Inflammatory macrophage (primary cell): Measurements from ENCODE around the gene JADE3.

Experiments used
- DNase-seq, 2 donors: peaks; one replicate each; pipeline ENCODE4 v3.0.0-alpha.2; 2020 to 2022

The JADE3 gene

DNA sequence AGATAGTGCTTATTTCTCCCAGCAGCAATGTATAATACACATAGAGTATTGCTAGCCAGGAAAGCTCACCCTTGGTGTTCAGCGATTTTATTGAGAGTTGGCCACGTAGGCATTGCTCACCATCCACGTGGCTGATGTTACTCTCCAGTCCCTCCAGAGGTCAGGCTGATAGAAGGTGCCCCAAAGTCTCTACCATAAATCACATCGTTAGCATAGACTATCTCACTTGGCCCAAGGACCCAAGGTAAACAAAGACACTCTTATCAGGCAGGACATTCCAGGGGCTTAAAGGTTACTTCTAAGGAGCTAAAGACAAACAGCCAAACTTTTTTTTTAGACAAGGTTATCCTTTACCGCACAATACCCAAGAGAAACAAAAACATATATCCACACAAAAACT lies 135.8 kb downstream of the JADE3 start:
- DNase-seq = no peak

DNA sequence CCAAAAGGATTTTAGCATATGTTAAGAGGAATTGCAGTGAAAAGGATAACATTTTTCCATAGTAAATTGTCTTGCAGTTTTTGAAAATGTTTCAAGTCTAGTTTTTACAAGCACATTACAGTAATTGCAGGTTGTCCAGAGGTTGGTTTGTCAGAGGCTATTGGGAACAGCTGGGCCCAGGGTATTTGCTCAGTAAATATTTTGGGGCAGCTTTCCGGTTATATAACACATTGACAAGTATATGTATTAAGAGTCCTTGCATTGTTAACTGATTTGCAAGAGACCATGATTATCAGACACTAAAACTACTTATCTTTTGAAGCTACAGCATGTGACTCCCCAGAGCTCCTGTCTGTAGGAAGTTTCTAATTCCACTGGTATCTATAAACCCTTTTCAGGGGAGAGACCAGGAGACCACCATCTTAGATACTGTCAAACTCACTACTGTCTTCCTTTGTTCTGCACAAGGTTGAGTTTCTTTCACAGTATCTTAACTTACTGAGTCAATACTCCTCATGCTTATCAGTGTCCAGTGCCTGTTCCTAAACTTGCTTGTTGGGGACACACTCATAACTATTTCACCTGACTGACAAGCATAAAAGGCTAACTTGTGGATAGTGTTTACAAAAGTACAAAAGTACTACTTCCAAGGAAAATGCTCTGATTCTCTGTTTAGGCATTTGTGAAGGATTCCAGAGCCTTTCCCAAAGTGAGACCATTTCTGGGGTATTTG lies 147.1 kb downstream of the JADE3 start:
- DNase-seq = no peak

DNA sequence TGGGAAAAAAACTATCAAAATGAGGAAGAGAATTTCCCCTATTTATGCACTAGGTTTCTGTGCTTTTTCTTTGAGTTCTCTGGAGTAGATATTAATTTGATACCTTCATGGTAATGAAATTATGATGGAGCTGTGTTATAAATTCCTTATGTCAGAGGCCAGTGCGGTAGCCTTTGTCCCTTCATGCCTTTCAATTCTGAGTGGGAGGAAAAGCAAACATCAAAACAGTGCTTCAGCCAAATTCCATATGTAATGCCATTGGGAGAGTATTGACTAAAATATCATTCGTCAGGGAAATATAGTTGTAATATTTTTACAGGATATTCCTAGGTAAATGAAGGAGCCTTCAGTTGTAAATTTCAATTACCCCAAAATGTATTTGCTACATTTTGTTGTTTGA lies 148.5 kb downstream of the JADE3 start:
- no peak for DNase-seq

DNA sequence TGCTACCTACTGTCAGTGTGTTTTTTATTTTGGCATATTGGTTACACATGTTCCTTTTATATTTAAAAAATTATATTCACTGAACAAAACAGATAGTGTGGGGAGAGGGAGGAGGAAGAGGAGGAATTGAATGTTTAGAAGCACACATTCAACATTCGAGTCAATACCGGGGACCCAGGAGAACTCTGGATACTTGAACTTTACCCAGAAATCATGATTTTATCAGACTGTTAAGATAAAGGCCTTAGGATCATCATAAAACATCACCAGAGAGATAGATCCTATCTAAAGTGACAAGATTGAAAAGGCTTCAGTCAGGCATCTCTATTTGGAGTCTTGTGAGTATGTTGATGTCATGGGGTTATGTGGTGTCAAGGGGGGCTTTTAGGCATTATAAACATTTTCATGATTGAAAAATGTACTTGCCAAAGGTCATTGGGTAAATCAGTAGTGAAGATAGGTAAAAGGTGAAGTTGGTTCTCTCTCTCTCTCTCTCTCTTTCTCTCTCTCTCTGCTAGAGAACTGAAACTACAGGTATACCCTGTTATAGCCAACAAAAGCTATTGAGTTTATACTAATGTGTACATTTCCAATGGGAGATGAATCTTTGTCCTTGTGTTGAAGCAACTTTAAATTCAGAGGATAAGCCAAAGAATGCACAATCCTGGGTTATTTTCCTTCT lies 149.2 kb downstream of the JADE3 start:
- no peak for DNase-seq

DNA sequence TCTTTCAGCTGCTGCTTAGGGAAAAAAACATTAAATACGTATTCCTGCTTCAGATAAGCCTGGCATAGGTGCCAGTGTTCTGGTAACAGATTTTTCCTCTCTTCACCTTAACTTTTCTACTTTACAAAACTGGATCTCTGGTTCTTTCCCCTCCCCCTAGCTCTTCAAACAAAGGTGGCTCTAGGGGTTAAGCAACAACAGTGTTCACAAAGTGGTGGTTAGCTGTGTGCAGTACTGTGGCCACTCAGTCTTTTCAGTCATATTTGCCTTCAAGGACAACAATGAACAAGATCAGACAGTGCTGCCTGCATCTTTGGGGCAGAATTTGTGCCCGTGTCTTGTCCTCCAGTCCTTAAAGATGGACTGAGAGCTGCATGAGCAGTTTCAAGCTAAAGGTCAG lies 151.0 kb downstream of the JADE3 start:
- DNase-seq = no peak

DNA sequence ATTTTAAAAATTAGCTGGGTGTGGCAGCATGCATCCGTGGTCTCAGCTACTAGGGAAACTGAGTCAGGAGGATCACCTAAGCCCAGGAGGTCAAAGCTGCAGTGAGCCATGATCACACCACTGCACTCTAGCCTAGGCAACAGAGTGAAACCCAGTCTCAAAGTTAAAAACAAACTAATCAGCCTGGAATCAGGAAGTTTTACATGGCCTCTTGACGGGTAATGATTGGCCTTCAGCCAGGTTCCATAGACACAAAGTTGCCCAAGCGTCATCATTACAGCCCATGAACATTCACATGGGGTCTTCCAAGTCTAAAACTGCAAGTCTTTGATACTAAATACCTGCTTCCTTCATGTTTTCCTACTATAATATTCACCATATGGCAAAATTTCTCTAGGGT lies 156.0 kb downstream of the JADE3 start:
- no peak for DNase-seq

DNA sequence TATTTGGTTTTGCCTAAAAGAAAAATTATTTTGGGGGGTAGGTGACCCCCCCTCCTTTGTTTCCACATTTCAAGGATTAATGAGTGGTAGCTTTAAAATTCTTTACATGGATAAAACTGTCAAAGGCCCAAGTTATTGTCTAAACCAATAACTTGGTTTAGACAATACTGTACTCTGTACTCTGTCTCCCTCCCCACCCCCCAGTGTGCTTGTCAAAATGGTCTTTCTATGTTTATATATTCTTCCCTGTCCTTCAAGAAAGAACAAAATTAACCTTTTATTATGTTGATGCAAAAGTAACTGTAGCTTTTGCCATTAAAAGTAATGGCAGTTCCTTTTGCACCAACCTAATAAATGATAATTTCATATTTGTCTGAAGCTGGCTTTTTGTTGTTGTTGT lies 156.5 kb downstream of the JADE3 start:
- DNase-seq = no peak

DNA sequence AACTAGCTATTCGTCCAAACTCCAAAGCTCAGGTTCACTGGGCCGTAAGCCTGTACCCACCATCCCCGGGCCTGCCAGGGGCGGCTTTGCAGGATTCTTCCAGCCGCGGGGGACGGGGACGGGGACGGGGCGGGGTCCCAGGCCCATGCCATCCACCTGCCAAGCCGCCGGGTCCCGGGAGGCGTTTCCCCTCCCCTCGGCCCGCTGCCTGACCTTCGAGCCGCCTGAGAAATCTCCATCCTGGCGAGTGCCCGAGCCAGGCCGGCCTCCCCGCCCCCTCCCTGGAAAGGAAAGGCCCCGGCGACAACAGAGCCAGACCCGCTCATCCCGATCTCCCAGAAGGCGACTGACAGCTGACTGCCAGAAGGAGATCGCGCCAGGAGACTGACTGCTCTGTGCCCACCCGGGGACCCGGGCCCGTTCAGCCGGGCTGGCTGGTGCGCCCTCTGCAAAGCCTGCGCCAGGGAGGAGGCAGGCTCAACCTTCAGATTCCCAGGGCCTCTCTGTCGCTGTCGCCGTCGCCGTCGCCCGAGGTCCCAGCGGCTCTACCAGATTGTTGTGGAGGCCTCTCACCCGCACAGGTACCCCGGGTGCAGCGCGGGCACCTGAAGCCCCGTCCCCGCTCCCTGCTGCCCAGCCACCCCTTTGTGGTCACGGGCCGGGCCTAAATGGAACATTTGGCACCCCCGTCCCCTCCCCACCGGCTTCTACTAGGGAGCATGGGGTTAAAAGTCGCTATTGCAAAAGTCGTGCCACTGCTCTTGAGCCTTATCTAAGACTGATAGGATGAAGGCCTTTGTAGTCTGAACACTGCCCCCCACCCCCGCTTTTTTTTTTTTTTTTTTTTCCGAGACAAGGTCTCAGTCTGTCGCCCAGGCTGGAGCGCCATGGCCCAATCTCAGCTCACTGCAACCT lies 166.2 kb downstream of the JADE3 start, which contains the start of gene RGN:
Gene RGN (plus strand): TSS at position 315 of the 915 bp plus-strand sequence. CDS start 2,702 bp downstream, outside the sequence.
- no peak for DNase-seq

DNA sequence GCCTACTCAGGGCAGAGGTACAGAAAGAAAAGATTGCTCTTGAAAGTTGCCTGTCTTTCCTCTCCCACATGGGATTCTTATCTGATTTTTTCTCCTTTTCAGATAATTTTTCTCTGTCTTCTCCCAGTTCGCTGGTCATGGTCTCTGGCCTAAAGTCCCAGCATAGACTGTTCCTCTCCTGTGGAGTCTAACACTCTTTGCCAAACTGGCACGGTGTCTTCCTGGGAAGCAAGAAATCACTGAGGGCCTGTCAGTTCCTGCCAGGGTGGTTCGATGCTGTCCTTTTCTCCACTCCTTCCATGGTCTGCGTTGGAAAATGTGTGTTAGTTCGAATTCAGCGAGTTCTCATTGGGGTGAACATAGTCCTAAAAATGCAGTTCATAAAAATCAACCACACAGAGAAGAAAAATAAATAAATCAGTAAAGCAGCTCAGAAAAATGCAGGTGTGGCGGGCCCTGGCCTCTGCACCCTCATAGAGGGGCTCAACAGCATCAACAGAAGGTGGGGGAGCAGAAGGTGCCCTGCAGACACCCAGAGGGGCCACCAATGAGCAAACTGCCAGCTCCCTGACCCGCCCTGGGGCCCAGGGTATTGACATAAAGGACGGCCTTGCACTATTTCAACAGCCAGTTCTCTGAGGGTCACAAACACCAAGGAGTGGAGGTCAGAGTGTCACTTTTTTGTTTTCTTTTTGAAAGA lies 168.1 kb downstream of the JADE3 start:
- DNase-seq = no peak

DNA sequence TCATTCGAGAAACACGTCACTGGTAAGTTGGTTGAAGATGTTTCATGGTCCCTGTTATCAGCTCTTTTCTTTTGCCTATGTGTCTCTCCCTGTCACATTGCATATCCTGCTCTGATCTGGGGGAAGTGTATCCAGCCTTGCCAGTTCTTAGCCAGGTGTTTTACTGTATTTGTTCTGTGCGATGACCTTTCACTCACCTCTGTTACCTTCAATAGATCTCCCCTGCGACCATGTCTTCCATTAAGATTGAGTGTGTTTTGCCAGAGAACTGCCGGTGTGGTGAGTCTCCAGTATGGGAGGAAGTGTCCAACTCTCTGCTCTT lies 168.7 kb downstream of the JADE3 start:
- no peak for DNase-seq

DNA sequence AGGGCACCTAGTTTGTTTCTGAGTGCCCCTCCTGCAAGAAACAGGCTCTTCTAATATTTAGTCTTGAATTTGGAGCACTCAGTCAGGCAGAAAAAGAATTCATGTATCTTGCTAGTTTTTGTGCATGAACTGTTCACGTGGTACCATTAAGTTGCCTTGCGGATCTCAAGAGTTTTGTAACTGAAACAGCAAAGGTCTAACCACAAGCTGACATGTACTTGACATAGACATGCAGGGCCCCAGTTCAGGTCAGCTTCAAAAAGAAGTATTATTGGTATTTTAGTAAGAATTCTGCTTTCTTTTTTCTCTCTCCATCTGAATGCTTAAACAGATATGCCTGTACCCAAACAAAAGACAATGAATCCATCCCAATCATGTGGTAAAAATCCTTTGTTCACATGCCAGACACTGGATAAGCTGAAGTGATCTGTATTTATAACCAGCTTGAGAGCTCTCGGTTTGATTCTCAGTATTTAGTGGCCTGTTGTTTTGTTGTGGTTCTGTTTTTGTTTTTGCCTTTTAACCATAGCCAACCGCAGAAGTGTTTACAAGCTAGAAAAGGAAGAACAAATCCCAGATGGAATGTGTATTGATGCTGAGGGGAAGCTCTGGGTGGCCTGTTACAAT lies 179.0 kb downstream of the JADE3 start:
- peak in 1 of 2 donors; percentile 8 for DNase-seq

DNA sequence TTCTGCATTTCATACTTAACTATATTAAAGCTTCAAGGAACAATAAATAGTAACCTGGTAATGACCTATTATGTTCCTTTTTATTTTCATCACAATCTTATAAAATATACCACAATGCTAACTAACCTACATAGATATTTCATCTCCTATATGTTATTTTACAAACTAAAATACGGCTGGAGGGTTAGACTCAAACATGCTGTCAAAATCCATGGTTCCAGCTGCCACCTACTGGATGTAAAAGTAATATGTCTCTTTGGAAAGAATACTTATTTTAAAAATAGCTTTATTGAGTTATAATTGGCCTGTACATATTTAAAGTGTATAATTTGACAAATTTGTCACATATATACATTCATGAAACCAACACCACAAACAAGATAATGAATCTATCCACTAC lies 181.0 kb downstream of the JADE3 start:
- DNase-seq = peak; percentile 3 to 8

DNA sequence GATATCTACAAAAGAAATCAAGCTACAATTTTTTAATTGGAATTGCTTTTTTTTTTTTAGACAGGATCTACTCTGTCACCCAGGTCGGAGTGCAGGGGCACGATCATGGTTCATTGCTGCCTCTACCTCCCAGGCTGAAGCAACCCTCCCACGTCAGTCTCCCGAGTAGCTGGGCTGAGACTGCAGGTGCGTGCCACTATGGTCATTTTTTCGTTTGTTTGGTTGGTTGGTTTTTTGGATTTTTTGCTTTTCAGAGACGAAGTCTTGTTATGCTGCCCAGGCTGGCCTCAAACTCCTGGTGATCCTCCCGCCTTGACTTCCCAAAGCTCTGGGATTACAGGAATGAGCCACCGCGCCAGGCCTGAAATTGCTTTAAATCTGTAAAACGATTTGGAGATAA lies 181.6 kb downstream of the JADE3 start:
- DNase-seq = no peak

DNA sequence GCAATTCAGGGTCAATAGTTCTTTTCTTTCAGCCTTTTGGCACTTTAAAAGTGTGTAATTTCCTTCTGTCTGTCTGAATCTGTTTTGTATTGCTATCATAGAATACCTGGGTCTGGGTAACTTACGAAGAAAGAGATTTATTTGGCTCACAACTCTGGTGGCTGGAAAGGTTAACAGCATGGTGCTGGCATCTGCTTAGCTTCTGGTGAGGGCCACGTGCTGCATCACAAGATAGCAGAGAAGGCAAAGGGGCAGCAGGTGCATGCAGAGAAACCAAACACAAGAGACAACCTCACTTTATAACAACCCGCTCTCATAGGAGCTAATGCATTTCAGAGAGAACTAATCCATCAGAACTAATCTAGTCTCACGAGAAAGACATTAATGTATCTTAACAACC lies 184.8 kb downstream of the JADE3 start:
- no peak for DNase-seq

DNA sequence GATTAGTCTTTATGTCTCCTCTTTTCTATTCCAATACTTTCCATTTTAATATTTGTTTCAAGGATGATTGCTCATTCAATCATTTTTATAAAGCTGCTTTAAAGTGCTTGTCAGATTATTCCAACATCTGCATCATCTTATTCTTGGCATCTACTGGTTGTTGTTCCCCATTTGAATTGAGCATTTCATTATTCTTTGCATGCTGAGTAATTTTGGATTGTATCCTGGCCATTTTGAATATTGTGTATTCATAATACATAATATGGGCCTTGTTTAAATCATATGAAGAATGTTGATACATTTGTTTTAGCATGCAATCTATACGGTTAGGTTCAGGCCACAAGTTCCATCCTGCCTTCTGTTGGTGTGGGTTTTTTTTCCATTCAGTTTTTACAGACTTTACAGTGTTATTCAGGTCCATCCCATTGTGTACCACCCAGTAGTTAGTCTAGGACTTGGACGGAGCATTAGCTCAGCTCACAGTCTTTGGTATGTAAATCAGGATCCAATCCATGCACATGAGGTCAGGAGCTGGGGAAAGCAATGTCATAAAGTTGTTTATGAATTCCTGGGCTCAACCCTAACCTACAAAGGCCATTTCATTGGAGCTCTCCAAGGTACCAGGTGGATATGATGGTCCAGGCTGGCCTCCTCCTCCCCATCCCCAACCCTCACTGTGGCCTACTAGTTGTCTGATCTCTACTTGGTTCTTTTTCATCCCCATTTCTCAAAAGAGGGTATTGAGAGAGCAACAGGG lies 186.3 kb downstream of the JADE3 start:
- no peak for DNase-seq

DNA sequence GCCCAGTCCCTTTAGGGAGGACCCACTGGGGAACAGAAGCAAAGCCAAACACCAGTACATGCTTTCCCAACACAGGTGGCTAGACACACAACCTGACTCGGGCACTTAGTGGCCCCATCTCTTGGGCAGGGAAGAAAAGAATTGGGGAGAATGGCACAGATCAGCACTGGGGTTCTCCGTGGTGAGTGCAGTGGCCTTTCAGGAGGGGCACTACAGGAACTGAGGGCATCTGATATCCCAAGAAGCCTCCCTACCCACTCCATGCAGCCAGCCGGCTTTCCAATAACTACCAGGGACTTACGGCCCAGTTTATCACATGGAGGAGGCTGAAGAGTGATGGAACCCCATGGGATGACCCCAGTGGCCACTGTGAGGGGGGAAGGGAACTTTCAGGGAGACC lies 189.0 kb downstream of the JADE3 start:
- no peak for DNase-seq
